ENCODE measurements around the gene CCDC91. TPM values are rescaled to one million over a fixed set of nuclear protein-coding genes. Genes with fewer than 3 reads are reported as not detected.
A peak's percentile ranks its signal among the peaks of the same experiment; 100 is the strongest.

Gene CCDC91
- total and polyA plus RNA-seq, 4 donors, result 13.4 to 41.3 (median 23.3) TPM

DNA sequence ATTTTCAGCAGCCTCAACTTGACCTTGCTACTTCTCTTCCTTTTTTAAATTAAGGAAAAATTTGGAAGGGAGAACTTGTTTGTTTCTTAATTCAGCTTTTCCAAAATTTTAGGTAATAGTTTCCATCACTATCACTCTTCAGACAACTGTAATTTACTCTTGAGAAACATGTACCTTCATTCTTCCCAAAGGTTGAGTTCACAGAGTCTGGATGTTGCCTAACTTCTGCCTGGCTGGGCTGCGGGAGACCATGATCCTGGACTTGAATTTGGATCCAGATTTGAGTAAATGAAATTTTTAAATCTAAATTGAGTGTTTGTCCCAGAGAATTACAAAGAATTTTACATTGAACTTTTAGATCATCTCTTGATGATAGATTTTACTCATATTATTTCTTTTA is 193.1 kb downstream of the CCDC91 start:
- no peak for ATAC-seq (ENCODE audit: insufficient read depth, low FRiP score)
- no peak overlapping the region for H3K4me3 ChIP-seq
- no peak overlapping the region for H3K9ac ChIP-seq (ENCODE audit: insufficient read depth in 1 of 2, low read length in 2 of 2)
- no peaks in the 10 kb centered on the region for H3K9me3 ChIP-seq (ENCODE audit: control insufficient read depth in 4 of 4, insufficient read depth in 3 of 4, low read length in 3 of 4)
- no peaks in the 10 kb centered on the region for H3K27me3 ChIP-seq (ENCODE audit: control insufficient read depth in 3 of 3, insufficient read depth in 3 of 3, low read length in 2 of 3)
- TF ChIP-seq, protein P1, sequence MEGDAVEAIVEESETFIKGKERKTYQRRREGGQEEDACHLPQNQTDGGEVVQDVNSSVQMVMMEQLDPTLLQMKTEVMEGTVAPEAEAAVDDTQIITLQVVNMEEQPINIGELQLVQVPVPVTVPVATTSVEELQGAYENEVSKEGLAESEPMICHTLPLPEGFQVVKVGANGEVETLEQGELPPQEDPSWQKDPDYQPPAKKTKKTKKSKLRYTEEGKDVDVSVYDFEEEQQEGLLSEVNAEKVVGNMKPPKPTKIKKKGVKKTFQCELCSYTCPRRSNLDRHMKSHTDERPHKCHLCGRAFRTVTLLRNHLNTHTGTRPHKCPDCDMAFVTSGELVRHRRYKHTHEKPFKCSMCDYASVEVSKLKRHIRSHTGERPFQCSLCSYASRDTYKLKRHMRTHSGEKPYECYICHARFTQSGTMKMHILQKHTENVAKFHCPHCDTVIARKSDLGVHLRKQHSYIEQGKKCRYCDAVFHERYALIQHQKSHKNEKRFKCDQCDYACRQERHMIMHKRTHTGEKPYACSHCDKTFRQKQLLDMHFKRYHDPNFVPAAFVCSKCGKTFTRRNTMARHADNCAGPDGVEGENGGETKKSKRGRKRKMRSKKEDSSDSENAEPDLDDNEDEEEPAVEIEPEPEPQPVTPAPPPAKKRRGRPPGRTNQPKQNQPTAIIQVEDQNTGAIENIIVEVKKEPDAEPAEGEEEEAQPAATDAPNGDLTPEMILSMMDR (IDR thresholded peaks at IDR 0.05; ENCODE audit: control extremely low read depth, extremely low read depth), result no peak
- WGBS, 2 donors, result 95 to 98% methylated on average over 1 of the region's 1 CpG
- no peak overlapping the region for H3K27ac ChIP-seq (ENCODE audit: low read depth in 1 of 2, low read length in 1 of 2)
- no peaks in the 10 kb centered on the region for H3K4me1 ChIP-seq (ENCODE audit: control insufficient read depth in 5 of 5, insufficient read depth in 5 of 5, low read length in 5 of 5)
- H3K36me3 ChIP-seq (ENCODE audit: control insufficient read depth in 4 of 4, insufficient read depth in 4 of 4, low read length in 4 of 4), result no peaks in the 10 kb centered on the region
- no peak for DNase-seq

DNA sequence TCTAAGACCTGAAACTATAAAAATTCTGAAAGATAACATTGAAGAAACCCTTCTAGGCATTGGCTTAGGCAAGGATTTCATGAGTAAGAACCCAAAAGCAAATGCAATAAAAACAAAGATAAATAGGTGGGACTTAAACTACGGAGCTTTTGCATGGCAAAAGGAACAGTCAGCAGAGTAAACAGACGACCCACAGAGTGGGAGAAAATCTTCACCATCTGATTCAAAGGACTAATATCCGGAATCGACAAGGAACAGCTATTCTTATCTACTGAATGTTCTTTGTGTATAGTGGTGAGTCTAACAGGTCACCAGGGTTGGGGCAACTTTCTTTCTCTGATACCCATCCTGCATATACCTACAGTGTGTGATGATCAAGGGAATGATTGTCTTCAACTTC is 198.6 kb downstream of the CCDC91 start:
- Histone ChIP-seq H3K9ac (ENCODE audit: insufficient read depth in 1 of 2, low read length in 2 of 2) (no peak overlapping the region), H3K36me3 (ENCODE audit: control insufficient read depth in 4 of 4, insufficient read depth in 4 of 4, low read length in 4 of 4) (no peaks in the 10 kb centered on the region), H3K4me1 (ENCODE audit: control insufficient read depth in 5 of 5, insufficient read depth in 5 of 5, low read length in 5 of 5) (peaks cover 0 to 23% (median 5%) of the 10 kb centered on the region in 5 donors), H3K9me3 (ENCODE audit: control insufficient read depth in 4 of 4, insufficient read depth in 3 of 4, low read length in 3 of 4) (no peaks in the 10 kb centered on the region), H3K27ac (ENCODE audit: low read depth in 1 of 2, low read length in 1 of 2) (no peak overlapping the region), H3K27me3 (ENCODE audit: control insufficient read depth in 3 of 3, insufficient read depth in 3 of 3, low read length in 2 of 3) (no peaks in the 10 kb centered on the region), H3K4me3 (no peak overlapping the region)
- 68 to 78% methylated on average over 4 of the region's 4 CpGs for WGBS, 2 donors
- DNase-seq, result no peak
- TF ChIP-seq, protein P1 (IDR thresholded peaks at IDR 0.05; ENCODE audit: control extremely low read depth, extremely low read depth), result no peak
- ATAC-seq (ENCODE audit: insufficient read depth, low FRiP score), result no peak

DNA sequence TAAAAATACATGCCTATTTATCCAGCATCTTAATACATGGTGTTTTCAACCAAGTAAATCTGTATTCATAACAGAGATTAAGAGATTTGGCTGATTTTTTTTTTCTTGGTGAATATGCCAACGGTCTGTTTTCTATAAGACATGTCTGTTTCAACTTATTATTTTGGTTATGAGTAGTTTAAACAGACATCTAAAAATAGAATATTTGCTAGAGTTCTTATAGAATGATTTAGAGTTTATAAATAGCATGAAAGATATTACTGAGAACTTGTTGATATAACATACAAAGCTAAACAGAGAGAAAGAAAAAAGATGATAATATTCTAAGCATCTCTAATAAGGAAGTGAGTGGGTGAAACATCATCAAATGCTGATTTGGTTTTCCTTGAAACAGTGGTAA is 199.9 kb downstream of the CCDC91 start:
- Histone ChIP-seq H3K36me3 (ENCODE audit: control insufficient read depth in 4 of 4, insufficient read depth in 4 of 4, low read length in 4 of 4) (peaks cover 0 to 3% (median under 1%) of the 10 kb centered on the region in 4 donors), H3K27me3 (ENCODE audit: control insufficient read depth in 3 of 3, insufficient read depth in 3 of 3, low read length in 2 of 3) (no peaks in the 10 kb centered on the region), H3K4me1 (ENCODE audit: control insufficient read depth in 5 of 5, insufficient read depth in 5 of 5, low read length in 5 of 5) (peaks cover 0 to 23% (median 5%) of the 10 kb centered on the region in 5 donors), H3K9me3 (ENCODE audit: control insufficient read depth in 4 of 4, insufficient read depth in 3 of 4, low read length in 3 of 4) (no peaks in the 10 kb centered on the region), H3K4me3 (no peak overlapping the region), H3K9ac (ENCODE audit: insufficient read depth in 1 of 2, low read length in 2 of 2) (no peak overlapping the region), H3K27ac (ENCODE audit: low read depth in 1 of 2, low read length in 1 of 2) (no peak overlapping the region)
- ATAC-seq (ENCODE audit: insufficient read depth, low FRiP score), result no peak
- TF ChIP-seq, protein P1 (IDR thresholded peaks at IDR 0.05; ENCODE audit: control extremely low read depth, extremely low read depth), result no peak
- WGBS, 2 donors, result 71 to 77% methylated on average over 1 of the region's 1 CpG
- DNase-seq, result no peak

DNA sequence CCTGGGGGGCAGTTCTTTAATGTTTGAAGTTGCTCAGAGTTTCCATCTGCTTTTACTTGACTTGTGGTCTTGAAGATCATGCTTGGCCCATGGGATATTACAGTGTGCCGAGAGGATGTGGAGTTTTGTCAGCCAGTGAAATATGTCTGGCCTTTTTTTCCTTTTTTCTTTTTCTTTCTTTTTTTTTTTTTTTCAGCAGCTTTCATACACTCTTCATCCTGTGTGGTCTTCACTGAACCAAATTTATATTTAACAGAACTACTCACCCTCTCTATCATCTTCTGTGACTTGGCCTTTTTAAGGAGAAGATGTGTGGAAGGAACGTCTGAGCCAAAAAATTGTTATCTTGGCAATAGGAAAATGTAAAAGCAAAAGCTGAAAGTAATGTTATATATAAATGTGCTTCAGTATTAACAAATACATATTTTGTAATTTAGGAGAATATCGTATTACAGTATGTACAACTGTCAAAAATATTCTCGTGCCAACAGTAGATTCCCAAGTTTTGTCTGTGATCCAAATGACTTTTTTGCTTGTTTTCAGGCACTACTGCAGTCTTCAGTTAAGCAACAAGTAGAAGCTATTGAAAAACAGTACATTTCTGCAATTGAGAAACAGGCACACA is 200.6 kb downstream of the CCDC91 start:
- Histone ChIP-seq H3K27ac (ENCODE audit: low read depth in 1 of 2, low read length in 1 of 2) (no peak overlapping the region), H3K9ac (ENCODE audit: insufficient read depth in 1 of 2, low read length in 2 of 2) (no peak overlapping the region), H3K4me3 (no peak overlapping the region), H3K27me3 (ENCODE audit: control insufficient read depth in 3 of 3, insufficient read depth in 3 of 3, low read length in 2 of 3) (no peaks in the 10 kb centered on the region), H3K9me3 (ENCODE audit: control insufficient read depth in 4 of 4, insufficient read depth in 3 of 4, low read length in 3 of 4) (no peaks in the 10 kb centered on the region), H3K4me1 (ENCODE audit: control insufficient read depth in 5 of 5, insufficient read depth in 5 of 5, low read length in 5 of 5) (peaks cover 0 to 23% (median 5%) of the 10 kb centered on the region in 5 donors), H3K36me3 (ENCODE audit: control insufficient read depth in 4 of 4, insufficient read depth in 4 of 4, low read length in 4 of 4) (peaks cover 0 to 4% (median 1%) of the 10 kb centered on the region in 4 donors)
- DNase-seq (peak; percentile 56 to 99 (median 98)), ATAC-seq (ENCODE audit: insufficient read depth, low FRiP score) (no peak)
- TF ChIP-seq, protein P1 (IDR thresholded peaks at IDR 0.05; ENCODE audit: control extremely low read depth, extremely low read depth), result no peak
- 79 to 86% methylated on average over 4 of the region's 4 CpGs for WGBS, 2 donors
